NCI-H2196 (cell line): ENCODE data around the gene CAMKK1.

ENCODE experiments used
- DNase-seq: peaks from one replicate; lab custom pipeline; 2025; ENCODE audit not compliant: unreplicated experiment; lab: John Stamatoyannopoulos, UW

CAMKK1 gene

GRCh38 chr17:3814361-3814760 is 78.5 kb downstream of the CAMKK1 start:
- no peak for DNase-seq

GRCh38 chr17:3813171-3813570 is 79.7 kb downstream of the CAMKK1 start:
- DNase-seq = no peak

GRCh38 chr17:3812771-3813170 is 80.1 kb downstream of the CAMKK1 start:
- no peak for DNase-seq

- no peak for DNase-seq
Measured at GRCh38 chr17:3812284-3812683, 80.6 kb downstream of the CAMKK1 start.
